Measurements from ENCODE around the gene FBN2. TPM values are rescaled to one million over a fixed set of nuclear protein-coding genes. Genes with fewer than 3 reads are reported as not detected.

Gene FBN2
- polyA plus RNA-seq, 1 experiment, result 157 TPM

GRCh38 chr5:128345247-128345646 is 192.8 kb downstream of the FBN2 start:
- no peaks in the 10 kb centered on the region for H3K27me3 ChIP-seq (ENCODE audit: control insufficient read depth, insufficient read depth, low read length)
- H3K4me3 ChIP-seq (ENCODE audit: low read depth, low read length), result no peak overlapping the region
- peaks cover 17% of the 10 kb centered on the region for H3K36me3 ChIP-seq (ENCODE audit: control insufficient read depth, insufficient read depth, low read length)
- ChIA-PET CTCF (no interaction called here), POLR2A (no interaction called here)
- no peak for TF ChIP-seq CTCF (IDR thresholded peaks at IDR 0.05; ENCODE audit: insufficient read depth, low read depth, low read length)
- no peak for DNase-seq (ENCODE audit: low read depth)

GRCh38 chr5:128343168-128343567 is 194.9 kb downstream of the FBN2 start:
- CTCF ChIA-PET, result interaction anchor here (0.6 kb wide), 1 partner anchor 442 kb away, joined by 3 read pairs; no protein-coding TSS in a partner anchor
- no peak for TF ChIP-seq CTCF (IDR thresholded peaks at IDR 0.05; ENCODE audit: insufficient read depth, low read depth, low read length)
- Histone ChIP-seq H3K36me3 (ENCODE audit: control insufficient read depth, insufficient read depth, low read length) (peaks cover 16% of the 10 kb centered on the region), H3K4me3 (ENCODE audit: low read depth, low read length) (no peak overlapping the region), H3K27me3 (ENCODE audit: control insufficient read depth, insufficient read depth, low read length) (no peaks in the 10 kb centered on the region)
- no peak for DNase-seq (ENCODE audit: low read depth)
- POLR2A ChIA-PET, result no interaction called here

DNA sequence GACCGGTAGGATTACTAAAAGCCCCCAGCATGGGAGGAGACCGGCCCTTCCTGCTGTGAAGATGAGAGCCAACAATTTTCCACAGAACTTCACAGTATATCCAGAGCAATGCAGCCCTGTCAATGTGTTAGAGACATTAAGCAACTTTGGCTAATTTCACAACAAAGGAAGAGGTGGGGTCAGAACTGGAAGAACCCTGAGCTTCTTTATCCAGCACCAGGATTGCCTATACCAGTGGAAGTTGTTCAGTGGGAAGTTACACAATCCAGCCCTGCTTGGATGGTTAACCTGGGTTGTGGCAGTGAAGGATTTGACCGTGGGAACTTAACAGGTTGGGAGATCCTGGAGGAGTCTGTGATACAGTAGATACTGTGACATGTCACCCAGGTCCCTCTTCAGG is 197.0 kb downstream of the FBN2 start:
- H3K4me3 ChIP-seq (ENCODE audit: low read depth, low read length), result no peak overlapping the region
- no peak for DNase-seq (ENCODE audit: low read depth)
- ChIA-PET CTCF (interaction anchor here (0.9 to 1.1 kb wide), 2 partner anchors 13 to 41 kb away, joined by 3 read pairs; no protein-coding TSS in a partner anchor), POLR2A (no interaction called here)
- H3K36me3 ChIP-seq (ENCODE audit: control insufficient read depth, insufficient read depth, low read length), result peaks cover 21% of the 10 kb centered on the region
- no peaks in the 10 kb centered on the region for H3K27me3 ChIP-seq (ENCODE audit: control insufficient read depth, insufficient read depth, low read length)
- TF ChIP-seq CTCF (IDR thresholded peaks at IDR 0.05; ENCODE audit: insufficient read depth, low read depth, low read length), result no peak

DNA sequence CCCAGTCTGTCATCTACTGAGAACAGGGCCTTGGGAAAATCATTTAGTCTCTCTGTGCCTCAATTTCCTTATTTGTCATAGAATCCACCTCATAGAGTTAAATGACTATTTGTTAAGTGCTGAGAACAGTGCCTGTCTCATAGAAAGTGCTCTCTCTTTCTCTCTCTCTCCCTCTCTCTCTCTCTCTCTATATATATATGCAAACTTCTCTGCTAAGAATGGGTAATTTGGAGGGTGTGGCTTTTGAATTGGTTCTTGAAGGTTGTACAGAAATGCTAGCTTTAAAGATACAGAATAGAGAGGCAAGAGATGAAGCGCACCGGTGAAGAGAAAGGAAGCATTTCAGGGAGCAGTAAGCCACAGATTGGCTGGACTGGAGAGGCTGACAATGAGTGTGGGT is 197.4 kb downstream of the FBN2 start:
- peaks cover 20% of the 10 kb centered on the region for H3K36me3 ChIP-seq (ENCODE audit: control insufficient read depth, insufficient read depth, low read length)
- CTCF ChIA-PET, result interaction anchor here (0.9 kb wide), 1 partner anchor 41 kb away, joined by 3 read pairs; no protein-coding TSS in a partner anchor
- no peak overlapping the region for H3K4me3 ChIP-seq (ENCODE audit: low read depth, low read length)
- H3K27me3 ChIP-seq (ENCODE audit: control insufficient read depth, insufficient read depth, low read length), result no peaks in the 10 kb centered on the region
- TF ChIP-seq CTCF (IDR thresholded peaks at IDR 0.05; ENCODE audit: insufficient read depth, low read depth, low read length), result no peak
- no peak for DNase-seq (ENCODE audit: low read depth)
- POLR2A ChIA-PET, result no interaction called here

DNA sequence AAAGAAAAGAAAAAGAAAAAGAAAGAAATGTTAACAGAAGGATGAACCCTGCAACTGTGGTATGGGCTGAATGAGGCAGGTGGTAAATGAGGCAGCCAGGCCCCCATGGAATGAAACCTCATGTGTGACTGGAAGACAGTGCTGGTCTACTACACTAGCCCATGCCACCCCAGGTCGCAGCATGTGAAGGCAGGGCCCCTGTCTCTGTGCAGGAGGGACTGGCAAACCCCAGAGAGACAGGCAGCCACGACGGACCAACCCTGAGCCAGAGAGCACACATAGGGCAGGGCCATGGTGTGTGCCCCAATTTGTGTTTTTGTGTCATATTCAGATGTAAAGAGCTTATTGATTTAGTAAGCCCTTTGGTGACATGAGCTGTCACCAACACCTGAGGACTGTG is 198.5 kb downstream of the FBN2 start:
- DNase-seq (ENCODE audit: low read depth), result no peak
- H3K27me3 ChIP-seq (ENCODE audit: control insufficient read depth, insufficient read depth, low read length), result no peaks in the 10 kb centered on the region
- POLR2A ChIA-PET, result no interaction called here
- no peak overlapping the region for H3K4me3 ChIP-seq (ENCODE audit: low read depth, low read length)
- no peak for TF ChIP-seq CTCF (IDR thresholded peaks at IDR 0.05; ENCODE audit: insufficient read depth, low read depth, low read length)
- CTCF ChIA-PET, result interaction anchor here (0.6 kb wide), 1 partner anchor 115 kb away, joined by 3 read pairs; no protein-coding TSS in a partner anchor
- H3K36me3 ChIP-seq (ENCODE audit: control insufficient read depth, insufficient read depth, low read length), result peaks cover 17% of the 10 kb centered on the region
